GM21390 (cell line): ENCODE results near the gene LHX8.
"Not testable (repeated sequence)": the region's sequence is repeated elsewhere in the genome, so short reads cannot be mapped to it uniquely, and the experiment has no call there.

Experiments
- ATAC-seq: cut with Tn5 transposase; IDR thresholded peaks from one replicate; pipeline ENCODE4 v1.9.1; 2021; ENCODE audit not compliant: unreplicated experiment

The LHX8 gene

GRCh38 chr1:75133750-75134646 lies at the start of gene LHX8:
Gene LHX8, plus strand, starts transcription at chr1:75134388. Its CDS starts 2,227 bp downstream, at chr1:75136615.
- no peak for ATAC-seq

DNA sequence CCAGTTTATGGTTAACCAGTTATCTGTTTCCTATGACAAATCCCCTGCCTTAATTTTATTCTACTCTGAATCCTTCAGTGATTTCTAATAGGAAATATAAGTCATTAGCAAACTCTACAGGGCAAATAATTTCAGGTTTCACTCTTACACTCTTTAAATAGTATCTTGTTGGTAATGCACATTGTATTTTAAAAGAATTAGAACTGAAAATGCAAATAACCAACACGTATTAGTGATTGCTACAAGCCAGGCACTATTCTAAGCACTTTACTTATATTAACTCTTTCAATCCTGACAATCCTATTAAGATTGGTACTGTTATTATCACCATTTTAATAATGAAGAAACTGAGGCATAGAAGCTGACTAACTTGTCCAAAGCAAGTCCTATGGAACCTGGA lies 48.3 kb upstream of the LHX8 start:
- peak; percentile 47 for ATAC-seq

DNA sequence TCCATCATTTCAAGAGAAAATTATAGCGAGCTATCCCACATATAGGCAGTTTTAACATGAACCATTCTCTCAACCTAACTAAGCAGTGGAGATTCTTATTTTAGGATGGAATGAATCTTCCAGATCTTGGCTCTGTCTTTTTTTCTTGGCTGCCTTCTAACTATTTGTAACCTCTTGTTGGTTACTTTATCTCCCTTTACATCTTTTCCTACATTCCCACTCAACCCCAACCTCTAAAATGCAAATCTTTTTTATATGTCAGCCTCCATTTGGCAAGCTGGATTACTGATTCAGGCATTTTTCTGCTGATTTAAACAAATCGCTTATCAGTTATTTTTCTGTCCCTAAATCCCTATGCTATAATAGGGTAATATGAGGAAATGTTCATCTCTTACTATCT lies 46.9 kb upstream of the LHX8 start:
- no peak for ATAC-seq

DNA sequence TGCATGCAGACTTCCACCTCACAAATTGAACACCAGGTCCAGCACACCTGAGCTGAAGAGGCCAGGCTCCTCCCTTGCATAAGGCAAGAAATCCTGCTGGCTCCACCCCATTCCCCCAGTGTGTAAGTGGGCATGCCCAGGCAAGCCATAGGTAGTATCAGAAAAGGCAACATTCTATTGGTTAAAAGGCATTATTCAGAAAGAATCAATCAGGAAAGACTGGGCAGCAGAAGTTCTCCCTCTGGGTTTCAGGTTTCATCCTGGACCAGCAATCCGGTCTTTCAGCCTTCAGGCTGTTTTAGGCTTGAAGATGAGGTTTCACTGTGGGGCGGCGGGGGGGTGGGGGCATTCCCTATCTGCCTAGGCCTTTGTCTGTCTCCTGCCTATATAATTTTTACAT lies 42.0 kb upstream of the LHX8 start:
- no peak for ATAC-seq

DNA sequence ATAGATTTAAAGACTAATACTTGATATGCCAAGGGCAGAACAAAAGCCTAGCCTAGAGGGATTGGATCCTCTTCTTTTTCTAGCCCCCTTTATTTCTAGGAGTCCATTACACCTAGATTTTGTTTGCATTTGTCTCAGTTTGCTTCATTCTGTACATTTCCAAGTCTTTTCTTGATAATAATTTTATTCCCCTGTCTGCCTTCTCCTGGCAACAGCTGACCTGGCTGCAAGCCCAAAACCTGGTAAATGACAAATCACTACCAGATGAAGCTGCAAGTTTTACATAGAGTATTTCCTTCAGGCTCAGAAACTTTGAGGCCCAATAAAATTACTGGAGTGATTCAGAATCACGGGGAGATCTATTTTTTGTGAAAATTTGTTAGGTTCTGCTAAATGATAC lies 36.5 kb upstream of the LHX8 start:
- no peak for ATAC-seq

DNA sequence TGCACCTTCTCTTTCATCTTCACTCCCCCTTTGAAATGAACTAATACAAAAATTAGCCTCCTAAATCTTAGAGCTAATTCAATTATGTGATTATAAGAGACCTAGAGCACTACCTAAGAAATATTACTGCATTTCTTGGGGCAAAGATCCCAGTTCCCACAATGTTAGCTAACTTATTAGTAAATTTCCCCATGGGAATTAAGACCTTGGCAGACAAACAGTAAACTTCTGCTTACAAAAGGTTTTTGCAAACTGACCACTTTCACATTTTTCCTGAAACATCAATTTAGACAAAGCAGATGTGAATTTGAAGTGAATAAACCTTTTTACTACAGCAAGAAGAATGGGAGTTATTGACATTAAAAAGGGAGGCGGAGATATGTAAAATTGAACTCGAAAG lies 34.6 kb upstream of the LHX8 start:
- no peak for ATAC-seq

- no peak for ATAC-seq
Measured at GRCh38 chr1:75100481-75101092, 33.6 kb upstream of the LHX8 start.

DNA sequence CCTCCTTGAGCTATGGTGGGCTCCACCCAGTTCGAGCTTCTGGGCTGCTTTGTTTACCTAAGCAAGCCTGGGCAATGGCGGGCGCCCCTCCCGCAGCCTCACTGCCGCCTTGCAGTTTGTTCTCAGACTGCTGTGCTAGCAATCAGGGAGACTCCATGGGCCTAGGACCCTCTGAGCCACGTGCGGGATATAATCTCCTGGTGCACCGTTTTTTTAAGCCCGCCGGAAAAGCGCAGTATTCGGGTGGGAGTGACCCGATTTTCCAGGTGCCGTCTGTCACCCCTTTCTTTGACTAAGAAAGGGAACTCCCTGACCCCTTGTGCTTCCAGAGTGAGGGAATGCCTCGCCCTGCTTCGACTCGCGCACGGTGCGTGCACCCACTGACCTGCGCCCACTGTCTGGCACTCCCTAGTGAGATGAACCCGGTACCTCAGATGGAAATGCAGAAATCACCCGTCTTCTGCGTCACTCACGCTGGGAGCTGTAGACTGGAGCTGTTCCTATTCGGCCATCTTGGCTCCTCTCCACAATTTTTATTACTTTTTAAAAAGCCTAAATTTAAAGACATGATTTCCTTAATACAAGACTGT lies 21.7 kb upstream of the LHX8 start:
- not testable (repeated sequence) for ATAC-seq

DNA sequence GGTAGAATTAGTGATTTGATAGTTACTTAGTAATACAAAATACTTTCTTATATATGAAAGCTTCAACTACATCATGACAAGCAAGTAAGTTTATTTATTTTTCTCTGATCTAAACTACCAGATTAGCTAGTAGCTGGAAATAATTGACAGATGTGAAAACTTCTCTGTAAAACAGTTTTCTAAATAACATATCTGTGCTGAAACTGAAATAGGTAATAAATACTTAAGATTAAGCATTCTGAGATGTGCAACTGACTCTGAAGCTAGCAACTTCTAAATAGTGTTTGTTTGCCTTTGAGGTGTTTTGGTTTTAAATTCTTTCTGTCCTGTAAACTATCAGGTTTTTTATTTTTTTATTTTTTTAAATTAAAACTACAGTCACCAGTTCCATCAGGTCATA lies 18.5 kb upstream of the LHX8 start:
- ATAC-seq = no peak

GRCh38 chr1:75123756-75124155 lies 10.4 kb upstream of the LHX8 start:
- ATAC-seq = no peak

- ATAC-seq = no peak
Measured at GRCh38 chr1:75124510-75124909, 9.7 kb upstream of the LHX8 start.

- no peak for ATAC-seq
Measured at GRCh38 chr1:75125161-75125726, 8.9 kb upstream of the LHX8 start.

GRCh38 chr1:75126611-75127101 lies 7.5 kb upstream of the LHX8 start:
- ATAC-seq = no peak

- no peak for ATAC-seq
Measured at GRCh38 chr1:75127916-75128717, 6.1 kb upstream of the LHX8 start.

DNA sequence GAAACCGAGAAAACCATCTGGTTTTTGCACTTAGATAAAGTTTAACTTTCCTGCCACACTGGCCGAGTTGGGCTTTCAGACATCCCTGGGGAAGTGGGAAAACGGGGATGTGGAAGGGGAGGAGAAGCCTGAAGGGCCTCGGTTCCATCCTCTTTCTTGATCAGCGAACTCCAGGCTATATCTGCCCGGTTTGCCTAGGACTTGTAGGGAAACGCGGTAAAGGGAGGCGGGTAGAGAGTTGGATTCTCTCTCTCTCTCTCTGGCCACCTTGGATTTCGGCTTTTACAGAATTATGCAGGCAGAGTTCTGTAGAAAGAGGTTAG lies 4.6 kb upstream of the LHX8 start:
- no peak for ATAC-seq

- no peak for ATAC-seq
Measured at GRCh38 chr1:75129983-75130789, 4.0 kb upstream of the LHX8 start.

- no peak for ATAC-seq
Measured at GRCh38 chr1:75130865-75131564, 3.2 kb upstream of the LHX8 start.

DNA sequence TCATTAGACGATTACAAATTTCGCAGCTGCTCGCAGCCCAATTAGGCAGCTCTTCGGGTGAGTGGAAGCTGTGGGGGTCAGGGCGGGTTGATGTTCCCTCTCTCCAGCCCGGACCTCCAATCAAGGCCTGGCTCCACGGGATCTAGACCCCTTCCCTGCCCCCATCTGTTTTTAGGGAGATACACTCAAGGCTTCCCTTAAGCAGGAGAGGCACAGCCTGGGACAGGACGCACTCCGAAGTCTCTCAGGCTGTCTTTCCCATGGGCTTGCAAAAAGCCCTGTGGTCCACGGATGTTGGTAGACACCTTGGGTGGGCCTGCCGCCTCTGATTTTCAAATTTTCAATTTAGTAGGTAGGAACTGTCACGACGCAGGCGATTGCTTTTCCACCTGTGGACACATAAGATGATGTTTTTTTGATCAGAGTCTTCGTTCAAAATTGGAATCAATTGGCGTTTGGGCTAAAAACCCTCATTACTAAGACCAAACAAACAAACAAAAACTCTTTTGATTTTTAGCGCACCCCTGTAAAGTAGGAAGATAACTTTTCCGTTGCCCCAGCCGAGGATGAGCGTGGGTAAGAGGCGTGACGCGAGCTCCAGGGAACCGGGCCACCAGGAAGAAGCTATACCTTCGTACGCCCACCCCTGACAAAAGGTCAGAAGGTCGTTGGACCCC lies 2.5 kb upstream of the LHX8 start:
- ATAC-seq = no peak

GRCh38 chr1:75132242-75132811 lies 1.9 kb upstream of the LHX8 start:
- ATAC-seq = no peak
